ENCODE measurements around the gene TUSC2.

DNA sequence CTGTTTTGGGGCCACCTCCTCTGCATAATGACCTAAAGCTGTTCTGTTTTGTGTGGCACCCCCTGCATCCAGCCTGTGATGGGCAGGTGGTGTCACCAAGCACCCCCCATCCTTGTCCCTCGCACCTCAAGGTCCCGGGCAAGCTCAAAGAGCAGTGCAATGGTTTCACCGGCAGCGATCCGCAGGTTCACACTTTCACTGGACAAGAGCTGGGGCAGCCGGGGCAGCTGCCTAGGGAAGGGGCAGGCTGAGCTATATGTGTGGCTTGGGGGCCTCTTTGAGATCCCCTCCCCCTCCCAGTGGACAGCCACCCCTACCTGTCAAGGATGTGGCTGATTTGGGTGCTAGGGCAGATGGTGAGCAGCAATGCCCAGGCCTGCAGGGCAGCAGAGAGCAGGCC lies 38.9 kb downstream of the TUSC2 start:
- TF ChIP-seq CTCF (IDR thresholded peaks at IDR 0.05) (no peak), POLR2A (IDR thresholded peaks at IDR 0.05) (no peak)
